Stimulated activated effector memory CD8-positive, alpha-beta T cell treated with anti-CD3 and anti-CD28 coated beads, Interleukin-12 subunit alpha, Interleukin-12 subunit beta, amount 100 ng/mL, for 72 hours (primary cell): ENCODE measurements around the gene ANKRA2.
"Not testable (repeated sequence)": the region's sequence is repeated elsewhere in the genome, so short reads cannot be mapped to it uniquely, and the experiment has no call there.

ENCODE experiments used
- ATAC-seq: fragments of 150-1000 bp; cut with Tn5 transposase; 2 replicates; pipeline ENCODE4 v1.10.0; 2021
- DNase-seq, 2 donors: peaks; one replicate each; pipeline ENCODE4 v3.0.0; 2021 to 2022; ENCODE audit warnings: low spot score in 2 of 2
- H3K27ac Mint-ChIP-seq: one replicate; pipeline ENCODE4 v1.8.0; 2022; ENCODE audit warnings: mild to moderate bottlenecking, mixed read lengths
- H3K36me3 Mint-ChIP-seq: one replicate; pipeline ENCODE4 v1.8.0; 2022; ENCODE audit warnings: mild to moderate bottlenecking, mixed read lengths
- H3K4me1 Mint-ChIP-seq: one replicate; pipeline ENCODE4 v1.8.0; 2022; ENCODE audit warnings: mixed read lengths
- H3K4me3 Mint-ChIP-seq: one replicate; pipeline ENCODE4 v1.8.0; 2022; ENCODE audit warnings: mild to moderate bottlenecking, mixed read lengths
- H3K9me3 Mint-ChIP-seq: one replicate; pipeline ENCODE4 v1.8.0; 2022; ENCODE audit warnings: mixed read lengths

ANKRA2 gene

GRCh38 chr5:73531356-73531755, 34.1 kb downstream of the ANKRA2 start:
- no peaks in the 10 kb centered on the region for H3K9me3 Mint-ChIP-seq
- no peak for ATAC-seq
- H3K4me3 Mint-ChIP-seq: no peak overlapping the region
- H3K27ac Mint-ChIP-seq: no peak overlapping the region
- H3K4me1 Mint-ChIP-seq: no peaks in the 10 kb centered on the region
- DNase-seq: no peak
- H3K36me3 Mint-ChIP-seq: no peaks in the 10 kb centered on the region

GRCh38 chr5:73529081-73529480, 36.4 kb downstream of the ANKRA2 start:
- Mint-ChIP-seq H3K27ac (no peak overlapping the region), H3K36me3 (no peaks in the 10 kb centered on the region)

GRCh38 chr5:73528248-73528647, 37.2 kb downstream of the ANKRA2 start:
- ATAC-seq (no peak), DNase-seq (no peak)
- Mint-ChIP-seq H3K9me3 (no peaks in the 10 kb centered on the region), H3K4me1 (no peaks in the 10 kb centered on the region), H3K4me3 (no peak overlapping the region), H3K36me3 (no peaks in the 10 kb centered on the region), H3K27ac (no peak overlapping the region)

More at GRCh38 chr5:73529081-73529480, 36.4 kb downstream of the ANKRA2 start:
- ATAC-seq (no peak), DNase-seq (no peak)
- no peaks in the 10 kb centered on the region for H3K9me3 Mint-ChIP-seq
- H3K4me3 Mint-ChIP-seq: no peak overlapping the region
- no peaks in the 10 kb centered on the region for H3K4me1 Mint-ChIP-seq

GRCh38 chr5:73525606-73526203, 39.7 kb downstream of the ANKRA2 start:
- Mint-ChIP-seq H3K4me3 (no peak overlapping the region), H3K4me1 (no peaks in the 10 kb centered on the region), H3K36me3 (no peaks in the 10 kb centered on the region), H3K9me3 (no peaks in the 10 kb centered on the region), H3K27ac (no peak overlapping the region)
- no peak for DNase-seq
- ATAC-seq: no peak

- Mint-ChIP-seq H3K36me3 (no peaks in the 10 kb centered on the region), H3K9me3 (no peaks in the 10 kb centered on the region), H3K4me3 (no peak overlapping the region), H3K27ac (no peak overlapping the region), H3K4me1 (peaks cover 10% of the 10 kb centered on the region)
- DNase-seq (no peak), ATAC-seq (no peak)
Observed at GRCh38 chr5:73523861-73524260, 41.6 kb downstream of the ANKRA2 start.

GRCh38 chr5:73522989-73523388, 42.5 kb downstream of the ANKRA2 start:
- DNase-seq (no peak), ATAC-seq (no peak)
- peaks cover 10% of the 10 kb centered on the region for H3K4me1 Mint-ChIP-seq
- no peak overlapping the region for H3K27ac Mint-ChIP-seq
- H3K9me3 Mint-ChIP-seq: no peaks in the 10 kb centered on the region
- H3K4me3 Mint-ChIP-seq: no peak overlapping the region
- no peaks in the 10 kb centered on the region for H3K36me3 Mint-ChIP-seq

GRCh38 chr5:73519531-73520283, 45.7 kb downstream of the ANKRA2 start:
- Mint-ChIP-seq H3K4me3 (peak overlapping the region; percentile 18), H3K27ac (no peak overlapping the region), H3K36me3 (no peaks in the 10 kb centered on the region), H3K9me3 (no peaks in the 10 kb centered on the region), H3K4me1 (peaks cover 10% of the 10 kb centered on the region)
- ATAC-seq: peak; percentile 97
- DNase-seq: peak; percentile 54 to 79

- DNase-seq (no peak), ATAC-seq (no peak)
- H3K4me1 Mint-ChIP-seq: peaks cover 10% of the 10 kb centered on the region
- no peak overlapping the region for H3K27ac Mint-ChIP-seq
- H3K9me3 Mint-ChIP-seq: no peaks in the 10 kb centered on the region
- no peak overlapping the region for H3K4me3 Mint-ChIP-seq
- H3K36me3 Mint-ChIP-seq: no peaks in the 10 kb centered on the region
Observed at GRCh38 chr5:73515232-73515631, 50.2 kb downstream of the ANKRA2 start.

- Mint-ChIP-seq H3K9me3 (no peaks in the 10 kb centered on the region), H3K4me1 (peaks cover 4% of the 10 kb centered on the region), H3K27ac (no peak overlapping the region), H3K36me3 (no peaks in the 10 kb centered on the region), H3K4me3 (no peak overlapping the region)
- ATAC-seq (no peak), DNase-seq (no peak)
Observed at GRCh38 chr5:73514418-73514817, 51.0 kb downstream of the ANKRA2 start.

GRCh38 chr5:73513996-73514395, 51.4 kb downstream of the ANKRA2 start:
- Mint-ChIP-seq H3K4me3 (no peak overlapping the region), H3K4me1 (no peaks in the 10 kb centered on the region), H3K27ac (no peak overlapping the region), H3K36me3 (peaks cover under 1% of the 10 kb centered on the region), H3K9me3 (no peaks in the 10 kb centered on the region)
- DNase-seq (no peak), ATAC-seq (no peak)

GRCh38 chr5:73508521-73508920, 56.9 kb downstream of the ANKRA2 start:
- H3K4me1 Mint-ChIP-seq, H3K4me3 Mint-ChIP-seq, DNase-seq, H3K27ac Mint-ChIP-seq, H3K9me3 Mint-ChIP-seq: not testable (repeated sequence)
- peaks cover 46% of the 10 kb centered on the region for H3K36me3 Mint-ChIP-seq
- peak; percentile 77 for ATAC-seq

- H3K4me1 Mint-ChIP-seq: no peaks in the 10 kb centered on the region
- no peak overlapping the region for H3K27ac Mint-ChIP-seq
- DNase-seq (no peak), ATAC-seq (no peak)
- peaks cover 60% of the 10 kb centered on the region for H3K36me3 Mint-ChIP-seq
- no peaks in the 10 kb centered on the region for H3K9me3 Mint-ChIP-seq
- no peak overlapping the region for H3K4me3 Mint-ChIP-seq
Observed at GRCh38 chr5:73507062-73507461, 58.4 kb downstream of the ANKRA2 start.

- H3K36me3 Mint-ChIP-seq: peaks cover 66% of the 10 kb centered on the region
- ATAC-seq: no peak
- H3K4me3 Mint-ChIP-seq: no peak overlapping the region
- H3K9me3 Mint-ChIP-seq: no peaks in the 10 kb centered on the region
- H3K4me1 Mint-ChIP-seq: peaks cover 2% of the 10 kb centered on the region
- no peak for DNase-seq
- H3K27ac Mint-ChIP-seq: no peak overlapping the region
Observed at GRCh38 chr5:73506459-73506955, 58.9 kb downstream of the ANKRA2 start.
